Measurements from ENCODE around the gene CRYBG1.

CRYBG1 gene

DNA sequence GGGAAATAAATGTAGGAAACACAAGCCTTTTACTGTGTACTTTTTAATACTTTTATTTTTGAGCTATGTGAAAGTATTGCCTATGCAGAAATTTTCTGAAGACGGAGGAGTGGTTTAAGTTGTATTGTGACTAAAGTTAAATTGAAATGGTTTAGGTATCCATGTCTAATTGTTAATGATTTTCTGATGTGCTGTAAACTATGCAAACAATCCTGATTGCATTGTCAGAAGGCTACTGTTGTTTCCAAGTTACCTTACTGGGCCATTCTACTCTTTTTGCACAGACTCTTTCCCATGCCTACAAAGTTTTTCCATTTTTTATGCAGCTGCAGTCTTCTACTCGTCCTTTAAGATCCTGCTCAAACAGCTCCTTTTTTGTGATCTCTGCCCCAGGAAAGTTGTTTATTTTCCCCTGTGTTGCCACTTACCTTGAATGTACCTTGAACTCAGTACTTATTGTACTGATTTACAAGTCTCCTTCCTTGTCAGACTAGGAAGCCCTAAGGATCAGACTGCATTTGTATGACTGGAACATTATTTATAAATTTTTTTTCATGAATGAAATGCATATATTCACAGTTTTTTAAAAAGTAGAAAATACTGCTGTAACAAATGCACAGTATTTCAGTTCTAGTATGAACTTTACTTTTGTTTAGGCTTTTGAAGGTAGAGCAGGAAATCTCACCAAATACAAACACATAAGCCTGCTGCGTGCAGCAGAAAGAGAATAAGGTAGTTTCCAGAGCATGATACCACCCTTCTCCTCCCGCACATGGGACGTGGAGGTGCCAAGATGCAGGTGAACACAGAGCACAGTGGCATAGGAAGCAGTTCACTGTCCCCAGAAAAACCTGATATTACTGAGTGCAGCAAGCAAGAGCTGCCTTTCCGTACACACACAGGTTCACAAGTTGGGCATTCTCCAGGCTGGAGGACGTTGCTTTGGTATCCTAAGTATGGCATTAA is 97.8 kb downstream of the CRYBG1 start:
- no peak for DNase-seq (ENCODE audit: low read depth)
- H3K4me3 ChIP-seq (ENCODE audit: control insufficient read depth, low read depth, low read length) = no peak overlapping the region
- TF ChIP-seq, protein P1, sequence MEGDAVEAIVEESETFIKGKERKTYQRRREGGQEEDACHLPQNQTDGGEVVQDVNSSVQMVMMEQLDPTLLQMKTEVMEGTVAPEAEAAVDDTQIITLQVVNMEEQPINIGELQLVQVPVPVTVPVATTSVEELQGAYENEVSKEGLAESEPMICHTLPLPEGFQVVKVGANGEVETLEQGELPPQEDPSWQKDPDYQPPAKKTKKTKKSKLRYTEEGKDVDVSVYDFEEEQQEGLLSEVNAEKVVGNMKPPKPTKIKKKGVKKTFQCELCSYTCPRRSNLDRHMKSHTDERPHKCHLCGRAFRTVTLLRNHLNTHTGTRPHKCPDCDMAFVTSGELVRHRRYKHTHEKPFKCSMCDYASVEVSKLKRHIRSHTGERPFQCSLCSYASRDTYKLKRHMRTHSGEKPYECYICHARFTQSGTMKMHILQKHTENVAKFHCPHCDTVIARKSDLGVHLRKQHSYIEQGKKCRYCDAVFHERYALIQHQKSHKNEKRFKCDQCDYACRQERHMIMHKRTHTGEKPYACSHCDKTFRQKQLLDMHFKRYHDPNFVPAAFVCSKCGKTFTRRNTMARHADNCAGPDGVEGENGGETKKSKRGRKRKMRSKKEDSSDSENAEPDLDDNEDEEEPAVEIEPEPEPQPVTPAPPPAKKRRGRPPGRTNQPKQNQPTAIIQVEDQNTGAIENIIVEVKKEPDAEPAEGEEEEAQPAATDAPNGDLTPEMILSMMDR (conservative IDR thresholded peaks at IDR 0.05; ENCODE audit: control insufficient read depth, insufficient read depth, low read depth, low read length) = no peak

DNA sequence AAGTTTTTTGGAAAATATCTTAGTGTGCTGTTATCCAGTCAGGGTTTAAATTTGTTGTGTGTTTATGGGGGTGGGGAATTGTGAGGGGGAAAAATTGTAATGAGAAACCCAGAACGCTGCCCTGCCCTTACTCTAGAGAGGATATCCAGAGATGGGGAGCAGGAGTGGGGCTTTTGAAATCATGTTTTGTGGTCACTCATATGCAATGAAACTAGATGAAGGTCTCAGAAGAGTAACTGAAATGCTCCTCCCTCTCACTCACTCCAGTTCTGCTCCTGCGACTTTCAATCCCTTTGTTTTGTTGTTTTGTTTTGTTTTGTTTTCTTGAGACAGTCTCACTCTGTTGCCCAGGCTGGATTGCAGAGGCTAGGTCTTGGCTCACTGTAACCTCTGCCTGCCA is 100.0 kb downstream of the CRYBG1 start:
- TF ChIP-seq, protein P1 (conservative IDR thresholded peaks at IDR 0.05; ENCODE audit: control insufficient read depth, insufficient read depth, low read depth, low read length) = no peak
- no peak for DNase-seq (ENCODE audit: low read depth)
- no peak overlapping the region for H3K4me3 ChIP-seq (ENCODE audit: control insufficient read depth, low read depth, low read length)

DNA sequence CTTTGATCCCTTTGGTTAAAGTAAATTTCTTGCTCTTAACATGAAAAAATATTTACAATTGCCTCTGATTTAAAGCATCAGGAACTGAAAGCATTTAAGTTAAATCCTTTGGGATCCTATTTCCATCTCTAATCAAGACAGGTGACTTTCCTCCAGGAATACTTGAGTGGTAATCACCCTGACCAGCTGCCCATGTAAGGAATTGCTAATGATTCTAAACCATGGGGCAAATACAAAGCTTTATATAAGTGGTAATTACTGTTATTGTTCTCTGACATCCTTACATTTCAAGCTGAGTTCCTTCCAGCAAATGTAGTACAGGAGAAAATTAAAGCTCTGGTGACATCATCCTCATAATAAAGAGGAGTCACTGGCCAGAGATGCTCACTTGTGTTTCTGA is 100.6 kb downstream of the CRYBG1 start:
- TF ChIP-seq, protein P1 (conservative IDR thresholded peaks at IDR 0.05; ENCODE audit: control insufficient read depth, insufficient read depth, low read depth, low read length) = no peak
- no peak overlapping the region for H3K4me3 ChIP-seq (ENCODE audit: control insufficient read depth, low read depth, low read length)

DNA sequence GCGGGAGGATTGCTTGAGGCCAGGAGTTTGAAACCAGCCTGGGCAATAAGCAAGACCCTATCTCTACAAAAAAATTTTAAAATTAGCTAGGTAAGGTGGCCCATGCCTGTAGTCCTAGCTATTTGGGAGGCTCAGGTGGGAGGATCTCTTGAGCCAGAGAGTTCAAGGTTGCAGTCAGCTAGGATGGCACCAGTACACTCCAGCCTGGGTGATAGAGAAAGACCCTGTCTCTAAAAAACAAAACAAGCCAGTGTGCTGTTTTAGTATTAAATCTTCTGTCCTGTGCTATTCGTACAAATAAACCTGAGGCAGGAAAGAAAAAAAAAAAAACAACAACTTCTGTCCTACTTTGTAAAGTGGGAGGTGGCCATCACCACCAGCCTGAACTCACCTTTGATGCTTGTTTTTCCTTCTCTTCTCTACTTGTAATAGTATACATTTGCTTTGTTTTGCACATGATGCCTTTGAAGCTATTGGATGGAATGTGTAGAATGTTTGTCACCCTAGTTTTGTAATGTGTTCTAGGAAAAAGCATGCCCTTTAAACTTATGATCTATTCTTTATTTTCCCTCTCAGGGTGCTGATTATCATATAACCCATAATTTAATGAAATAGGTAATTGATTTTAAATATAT is 102.5 kb downstream of the CRYBG1 start:
- no peak for DNase-seq (ENCODE audit: low read depth)
- TF ChIP-seq, protein P1 (conservative IDR thresholded peaks at IDR 0.05; ENCODE audit: control insufficient read depth, insufficient read depth, low read depth, low read length) = no peak
- no peak overlapping the region for H3K4me3 ChIP-seq (ENCODE audit: control insufficient read depth, low read depth, low read length)

More for the DNA sequence above, 100.6 kb downstream of the CRYBG1 start:
- DNase-seq (ENCODE audit: low read depth) = no peak

DNA sequence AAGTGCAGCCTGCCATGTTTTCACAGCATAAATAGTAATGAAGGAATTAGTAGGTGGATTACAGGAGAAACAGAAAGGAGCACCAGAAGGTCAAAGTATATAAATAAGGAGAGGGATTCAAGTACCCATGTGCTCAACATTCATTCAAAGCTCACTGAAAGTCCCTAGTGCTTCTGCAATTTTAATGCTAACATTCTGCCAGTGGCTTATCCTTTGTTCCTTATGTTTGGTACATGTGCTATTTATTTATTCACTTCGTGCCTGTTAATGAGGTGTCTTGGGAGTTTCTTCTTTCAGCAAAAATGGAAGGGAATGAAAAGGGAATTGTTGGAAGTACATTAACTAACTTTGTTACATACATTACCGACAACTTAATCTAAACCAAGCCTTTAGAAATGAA is 105.7 kb downstream of the CRYBG1 start:
- TF ChIP-seq, protein P1 (conservative IDR thresholded peaks at IDR 0.05; ENCODE audit: control insufficient read depth, insufficient read depth, low read depth, low read length) = no peak
- no peak for DNase-seq (ENCODE audit: low read depth)
- no peak overlapping the region for H3K4me3 ChIP-seq (ENCODE audit: control insufficient read depth, low read depth, low read length)

DNA sequence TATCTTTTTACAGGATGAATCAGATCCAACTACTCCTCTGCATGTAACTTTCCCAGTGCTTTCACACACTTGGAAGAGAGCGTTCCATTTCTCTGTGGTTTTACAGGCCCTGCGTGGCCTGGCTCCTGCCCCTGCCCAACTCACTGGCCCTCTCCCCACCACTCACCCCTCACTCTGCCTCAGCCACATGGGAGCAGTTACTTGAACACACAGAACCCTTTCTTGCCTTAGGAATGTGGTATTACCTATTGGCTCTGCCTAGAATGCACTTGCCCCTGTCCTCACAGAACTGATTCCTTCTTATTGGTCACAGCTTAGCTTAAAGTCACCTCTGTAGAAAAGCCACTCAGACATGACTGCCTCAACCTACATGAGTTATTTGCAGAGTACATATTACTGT is 108.4 kb downstream of the CRYBG1 start:
- TF ChIP-seq, protein P1 (conservative IDR thresholded peaks at IDR 0.05; ENCODE audit: control insufficient read depth, insufficient read depth, low read depth, low read length) = no peak
- H3K4me3 ChIP-seq (ENCODE audit: control insufficient read depth, low read depth, low read length) = no peak overlapping the region
- no peak for DNase-seq (ENCODE audit: low read depth)

Measured in fibroblast of mammary gland (primary cell).